Heart left ventricle (tissue), 16 donors: ENCODE data around the gene NANOS1. TPM values are rescaled to one million over a fixed set of nuclear protein-coding genes. Genes with fewer than 3 reads are reported as not detected.

Experiments used
- ATAC-seq, 4 donors: fragments of 200-7000 bp; cut with Tn5 transposase; one replicate each; pipeline ENCODE4 v1.9.1; 2020 to 2022; ENCODE audit warnings: moderate library complexity in 4 of 4, mild to moderate bottlenecking in 3 of 4, moderate number of reproducible peaks in 1 of 4
- DNase-seq, 5 donors: peaks; one replicate each; pipeline ENCODE4 v3.0.0-alpha.2; 2020
- H3K27ac ChIP-seq, 12 donors: fragments of 200-600 bp; sonication (generic) in 4 of 12; one replicate each; pipeline versions ENCODE4 v1.5.0 to v1.8.0; 2016 to 2022; ENCODE audit warnings: mild to moderate bottlenecking in 2 of 12
- H3K27me3 ChIP-seq, 9 donors: fragments of 200-600 bp; sonication (generic) in 2 of 9; one replicate each; pipeline versions ENCODE4 v1.5.1 to v1.8.0; 2016 to 2022; ENCODE audit warnings: mild to moderate bottlenecking in 3 of 9
- H3K36me3 ChIP-seq, 9 donors: fragments of 200-600 bp; sonication (generic) in 2 of 9; one replicate each; pipeline versions ENCODE4 v1.5.0 to v1.8.0; 2018 to 2022; ENCODE audit warnings: mild to moderate bottlenecking in 2 of 9
- H3K4me1 ChIP-seq, 12 donors: fragments of 200-600 bp; sonication (generic) in 4 of 12; one replicate each; pipeline versions ENCODE4 v1.5.0 to v1.8.0; 2016 to 2022; ENCODE audit warnings: mild to moderate bottlenecking in 3 of 12
- H3K4me3 ChIP-seq, 12 donors: fragments of 200-600 bp; sonication (generic) in 4 of 12; one replicate each; pipeline versions ENCODE4 v1.5.0 to v1.8.0; 2017 to 2022; ENCODE audit warnings: mild to moderate bottlenecking in 9 of 12, moderate library complexity in 4 of 12
- H3K9me3 ChIP-seq, 12 donors: fragments of 200-600 bp; sonication (generic) in 4 of 12; one replicate each; pipeline versions ENCODE4 v1.5.0 to v1.8.0; 2016 to 2022; ENCODE audit warnings: mild to moderate bottlenecking in 1 of 12
- CTCF ChIP-seq, 12 donors: fragments of 200-600 bp; sonication (generic) in 4 of 12; IDR thresholded peaks; one replicate each; pipeline versions ENCODE4 v1.5.0 to v1.8.0; 2018 to 2022; ENCODE audit warnings: antibody characterized with exemption in 12 of 12, mild to moderate bottlenecking in 5 of 12
- POLR2A ChIP-seq, 2 donors: fragments of 450-650 bp; IDR thresholded peaks; one replicate each; pipeline ENCODE4 v1.6.1; 2017; ENCODE audit warnings: antibody characterized with exemption in 2 of 2, mild to moderate bottlenecking in 2 of 2, moderate library complexity in 2 of 2
- WGBS, 4 donors: extraction: QIAGEN DNeasy Blood & Tissue Kit in 2 of 4; methylation state at CpG; one replicate each; pipeline versions ENCODE4 v1.1.5 to v1.1.7; 2013 to 2018; 5-methylcytosine and 5-hydroxymethylcytosine counted together
- intact Hi-C, 10 donors: fragments of 100-400 bp; cut with DNase I; formaldehyde crosslinking; loops; one replicate each; pipeline versions ENCODE4 v1.11.1 to v1.14.2; 2022
- polyA plus RNA-seq, 2 donors: library from polyadenylated mRNA; stranded (reverse); fragments of 200-250 nt; gene quantifications; one replicate each; pipeline ENCODE4 v1.2.3, GENCODE V29; 2013
- total RNA-seq, 9 donors: library from RNA; depleted of rRNA in 2 of 9; stranded (reverse); fragments of >200 nt in 2 of 9; fragmentation: NEBNext Ultra II Directional in 3 of 9; extraction: Animal tissue kit (Norgen Biotek cat#: 25700) in 3 of 9; gene quantifications; one replicate each; pipeline versions ENCODE4 v1.1.0 to v1.2.4, GENCODE V29; 2016 to 2023
- donor health status: ischemic (EF 13 %, LVEDD 7.1; RV severe dilation, severe dysfunction).
- donor health status: healthy with polysubstance abuse.
- donor health status: DM: no; HTN: yes; CAD: no.
- donor health status: DM: no; HTN: no; CAD: no.
- donor health status: ischemic (EF 25% LVEDD 6.9; RV normal size, moderate dysfunction).
- donor health status: ischemic (EF 25% LVEDD 5.7; RV mildly dilated, moderate dysfunction).
- donor health status: healthy.
- donor health status: DM: yes; HTN: yes; CAD: no.
- donor health status: ischemic (EF 35%, LVEDD 5.7; RV mildly dilated, moderate dysfunction).
- donor health status: nonischemic (EF 11% LVEDD 7.7; RV severe dilation, severe dysfunction).
- donor health status: DM: yes; HTN: yes; CAD: no.
- donor health status: PGD.
- donor health status: ischemic (EF 29% LVEDD 5.4; RV normal size, mild dysfunction).
- donor health status: nonischemic (EF 23%, LVEDD 6.1; RV moderate dilation, normal function).

NANOS1 gene
- total and polyA plus RNA-seq, 11 donors: 3.3 to 41.4 (median 8.8) TPM

- Histone ChIP-seq H3K9me3 (no peaks in the 10 kb centered on the region), H3K27me3 (no peaks in the 10 kb centered on the region), H3K4me1 (peaks cover 0 to 2% (median 0%) of the 10 kb centered on the region in 12 donors), H3K36me3 (peaks cover 6 to 100% (median 99%) of the 10 kb centered on the region in 9 donors), H3K27ac (no peak overlapping the region), H3K4me3 (no peak overlapping the region)
- DNase-seq (no peak), ATAC-seq (no peak)
- TF ChIP-seq POLR2A (IDR thresholded peaks at IDR 0.05) (no peak), CTCF (IDR thresholded peaks at IDR 0.05) (no peak)
- 86 to 91% (median 90%) methylated on average over 11 of the region's 11 CpGs for WGBS, 4 donors
- intact Hi-C loops: no loop called here
Measured at GRCh38 chr10:119058010-119058409, 28.5 kb downstream of the NANOS1 start.

GRCh38 chr10:119059557-119059956 is 30.0 kb downstream of the NANOS1 start:
- ATAC-seq: no peak
- Histone ChIP-seq H3K4me3 (no peak overlapping the region), H3K27me3 (no peaks in the 10 kb centered on the region), H3K4me1 (peaks cover 0 to 2% (median 0%) of the 10 kb centered on the region in 12 donors), H3K27ac (no peak overlapping the region), H3K36me3 (peaks cover 6 to 100% (median 99%) of the 10 kb centered on the region in 9 donors), H3K9me3 (no peaks in the 10 kb centered on the region)
- no peak for TF ChIP-seq POLR2A (IDR thresholded peaks at IDR 0.05)
- TF ChIP-seq CTCF (IDR thresholded peaks at IDR 0.05): no peak
- no peak for DNase-seq
- 76 to 83% (median 81%) methylated on average over 4 of the region's 4 CpGs for WGBS, 4 donors
- intact Hi-C loops: no loop called here

- intact Hi-C loops: no loop called here
- TF ChIP-seq POLR2A (IDR thresholded peaks at IDR 0.05) (no peak), CTCF (IDR thresholded peaks at IDR 0.05) (no peak)
- Histone ChIP-seq H3K9me3 (no peaks in the 10 kb centered on the region), H3K27me3 (no peaks in the 10 kb centered on the region), H3K4me1 (peaks cover 0 to 2% (median 0%) of the 10 kb centered on the region in 12 donors), H3K36me3 (peaks cover 4 to 100% (median 99%) of the 10 kb centered on the region in 9 donors), H3K4me3 (no peak overlapping the region), H3K27ac (no peak overlapping the region)
- no peak for DNase-seq
- 89 to 93% (median 93%) methylated on average over 1 of the region's 1 CpG for WGBS, 4 donors
- ATAC-seq: no peak
Measured at GRCh38 chr10:119060107-119060506, 30.6 kb downstream of the NANOS1 start.

GRCh38 chr10:119061352-119061751 is 31.8 kb downstream of the NANOS1 start:
- intact Hi-C loops: no loop called here
- peaks cover 4 to 100% (median 98%) of the 10 kb centered on the region in 9 donors for H3K36me3 ChIP-seq
- ATAC-seq: no peak

More at GRCh38 chr10:119061352-119061751, 31.8 kb downstream of the NANOS1 start:
- TF ChIP-seq POLR2A (IDR thresholded peaks at IDR 0.05) (no peak), CTCF (IDR thresholded peaks at IDR 0.05) (no peak)
- DNase-seq: no peak
- Histone ChIP-seq H3K27ac (no peak overlapping the region), H3K9me3 (no peaks in the 10 kb centered on the region), H3K4me3 (no peak overlapping the region), H3K4me1 (peaks cover 0 to 2% (median 0%) of the 10 kb centered on the region in 12 donors), H3K27me3 (no peaks in the 10 kb centered on the region)
- WGBS, 4 donors: 78 to 87% (median 82%) methylated on average over 1 of the region's 1 CpG
